GM04503 (cell line): ENCODE measurements around the gene RBFOX2.
"Not testable (repeated sequence)": the region's sequence is repeated elsewhere in the genome, so short reads cannot be mapped to it uniquely, and the experiment has no call there.

Experiments
- DNase-seq: peaks from one replicate; pipeline ENCODE4 v3.0.0-alpha.2; 2012; ENCODE audit warnings: low read depth

The RBFOX2 gene

GRCh38 chr22:36008131-36008530 lies 20.5 kb downstream of the RBFOX2 start:
- DNase-seq = no peak

GRCh38 chr22:36003972-36004674 lies 24.5 kb downstream of the RBFOX2 start:
- no peak for DNase-seq

GRCh38 chr22:36002718-36003260 lies 25.8 kb downstream of the RBFOX2 start:
- DNase-seq = no peak

GRCh38 chr22:36002084-36002483 lies 26.5 kb downstream of the RBFOX2 start:
- no peak for DNase-seq

- no peak for DNase-seq
These were observed 29.9 kb downstream of the RBFOX2 start for GRCh38 chr22:35998748-35999147.

- DNase-seq = no peak
These were observed 31.2 kb downstream of the RBFOX2 start for GRCh38 chr22:35997438-35997837.

GRCh38 chr22:35996596-35996995 lies 32.0 kb downstream of the RBFOX2 start:
- DNase-seq = no peak

- peak; percentile 88 for DNase-seq
These were observed 32.9 kb downstream of the RBFOX2 start for GRCh38 chr22:35995772-35996171.

- DNase-seq = no peak
These were observed 33.3 kb downstream of the RBFOX2 start for GRCh38 chr22:35995348-35995747.

- not testable (repeated sequence) for DNase-seq
These were observed 34.9 kb downstream of the RBFOX2 start for GRCh38 chr22:35993727-35994126.

GRCh38 chr22:35993048-35993714 lies 35.4 kb downstream of the RBFOX2 start:
- no peak for DNase-seq

- DNase-seq = no peak
These were observed 37.5 kb downstream of the RBFOX2 start for GRCh38 chr22:35991168-35991567.

- no peak for DNase-seq
These were observed 40.6 kb downstream of the RBFOX2 start for GRCh38 chr22:35988030-35988429.

GRCh38 chr22:35987487-35987886 lies 41.1 kb downstream of the RBFOX2 start:
- DNase-seq = no peak

- DNase-seq = no peak
These were observed 42.5 kb downstream of the RBFOX2 start for GRCh38 chr22:35986088-35986487.

GRCh38 chr22:35985371-35985770 lies 43.3 kb downstream of the RBFOX2 start:
- no peak for DNase-seq

GRCh38 chr22:35984183-35985175 lies 44.1 kb downstream of the RBFOX2 start:
- no peak for DNase-seq

- DNase-seq = no peak
These were observed 46.7 kb downstream of the RBFOX2 start for GRCh38 chr22:35981900-35982299.

- DNase-seq = no peak
These were observed 49.7 kb downstream of the RBFOX2 start for GRCh38 chr22:35978889-35979288.

- DNase-seq = no peak
These were observed 50.4 kb downstream of the RBFOX2 start for GRCh38 chr22:35978201-35978600.

GRCh38 chr22:35977136-35977535 lies 51.5 kb downstream of the RBFOX2 start:
- no peak for DNase-seq

- DNase-seq = no peak
These were observed 55.2 kb downstream of the RBFOX2 start for GRCh38 chr22:35973388-35973787.
